SK-N-MC (cell line): ENCODE data around the gene PROP1.
"Not testable (repeated sequence)": the region's sequence is repeated elsewhere in the genome, so short reads cannot be mapped to it uniquely, and the experiment has no call there.

ENCODE experiments used
- DNase-seq: peaks from one replicate; pipeline ENCODE4 v3.0.0-alpha.2; 2011; ENCODE audit warnings: low read depth, low spot score
- H3K27ac ChIP-seq: fragments of 200-600 bp; sonication (generic); 2 replicates; pipeline ENCODE4 v1.5.1; 2016; ENCODE audit warnings: mixed run types
- H3K36me3 ChIP-seq: fragments of 200-600 bp; sonication (generic); 2 replicates; pipeline ENCODE4 v1.6.1; 2017; ENCODE audit warnings: antibody characterized with exemption, low read length, mixed read lengths; ENCODE audit not compliant: insufficient read depth
- H3K4me3 ChIP-seq: fragments of 200-600 bp; sonication (generic); 2 replicates; pipeline ENCODE4 v1.5.1; 2016
- H3K9ac ChIP-seq: fragments of 200-600 bp; sonication (generic); 2 replicates; pipeline ENCODE4 v1.8.0; 2017; ENCODE audit warnings: mixed run types, mixed read lengths; ENCODE audit not compliant: insufficient read length
- H3K9me3 ChIP-seq: fragments of 200-600 bp; sonication (generic); 2 replicates; pipeline ENCODE4 v1.6.1; 2017; ENCODE audit warnings: low read depth, mild to moderate bottlenecking, antibody characterized with exemption, low read length, moderate library complexity, mixed read lengths
- EZH2 ChIP-seq: fragments of 200-600 bp; sonication (generic); IDR thresholded peaks from one replicate; pipeline ENCODE4 v1.6.1; 2017; ENCODE audit warnings: antibody characterized with exemption
- FOXP2 ChIP-seq: optimal IDR thresholded peaks from 2 replicates; pipeline ENCODE3; 2011; ENCODE audit warnings: mild to moderate bottlenecking, moderate library complexity; ENCODE audit not compliant: insufficient read depth; ENCODE audit errors: extremely low read length, control extremely low read depth
- POLR2AphosphoS5 ChIP-seq: IDR thresholded peaks from 2 replicates; pipeline ENCODE4 v1.6.1; 2012; ENCODE audit warnings: mild to moderate bottlenecking, low read depth, low read length, borderline replicate concordance

Gene PROP1

GRCh38 chr5:177995691-177996595 is at the start of gene PROP1:
PROP1 (minus strand) TSS chr5:177996242; CDS start chr5:177995933, 309 bp downstream.
- DNase-seq, result no peak
- TF ChIP-seq POLR2AphosphoS5 (no peak), EZH2 (no peak), FOXP2 (no peak)
- Histone ChIP-seq H3K4me3 (no peak within 1 kb of the TSS), H3K27ac (no peak within 1 kb of the TSS), H3K9me3 (no peaks in the 10 kb centered on the region), H3K36me3 (no peaks in the 10 kb centered on the region), H3K9ac (no peak within 1 kb of the TSS)

- H3K9me3 ChIP-seq, DNase-seq, H3K9ac ChIP-seq, H3K36me3 ChIP-seq, H3K4me3 ChIP-seq, H3K27ac ChIP-seq: not testable (repeated sequence)
These were observed 23.5 kb upstream of the PROP1 start for GRCh38 chr5:178019379-178020030.

DNA sequence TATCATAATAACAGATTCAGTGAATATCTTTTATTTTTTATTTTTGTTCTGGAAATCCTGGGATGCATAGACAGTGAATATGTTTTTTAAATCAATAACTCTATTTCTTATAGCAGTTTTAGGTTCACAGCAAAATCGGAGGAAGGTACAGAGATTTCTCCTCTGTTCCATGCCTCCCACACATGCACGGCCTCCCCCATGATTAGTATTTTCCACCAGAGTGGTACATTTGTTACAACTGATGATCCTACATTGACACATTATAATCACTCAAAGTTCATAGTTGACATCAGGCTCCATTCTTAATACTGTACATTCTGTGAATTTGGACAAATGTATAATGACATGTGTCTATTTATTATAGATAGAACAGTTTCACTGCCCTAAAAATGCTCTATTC is 16.7 kb upstream of the PROP1 start:
- H3K4me3 ChIP-seq, H3K27ac ChIP-seq, H3K9ac ChIP-seq, H3K36me3 ChIP-seq, DNase-seq, H3K9me3 ChIP-seq: not testable (repeated sequence)

DNA sequence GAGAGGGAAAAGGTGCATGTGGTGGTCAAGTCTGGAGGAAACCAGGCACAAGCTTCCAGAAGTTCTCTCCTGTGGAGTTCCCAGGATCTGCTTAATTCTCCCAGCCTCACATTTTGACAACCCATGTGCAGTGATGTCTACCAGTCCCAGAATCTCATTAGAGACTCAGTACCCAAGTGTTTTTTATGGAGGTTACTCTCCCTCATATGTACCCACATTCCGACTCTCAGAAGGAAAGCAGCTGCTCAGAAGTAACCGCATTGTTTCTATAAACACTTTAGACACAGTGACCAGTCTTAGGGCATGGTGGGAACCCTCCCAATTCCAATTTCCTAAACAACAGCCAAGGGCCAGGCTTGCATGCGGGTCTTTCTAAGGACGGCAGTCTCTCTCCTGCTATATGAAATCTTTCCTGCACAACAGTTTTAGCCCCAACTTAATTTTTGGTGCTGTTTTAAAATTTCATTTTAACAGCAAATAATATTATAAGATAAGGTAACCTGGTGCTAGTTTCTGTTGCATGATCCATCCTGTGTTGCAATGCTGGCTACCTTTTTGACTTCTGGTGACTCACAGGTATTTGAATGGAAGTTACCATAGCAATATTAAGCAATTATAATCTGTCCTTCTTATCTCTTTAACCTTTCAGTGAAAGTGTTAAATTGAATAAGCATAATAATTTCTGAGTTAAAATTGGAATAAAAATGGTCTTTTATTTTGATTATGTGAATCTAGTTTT is 15.9 kb upstream of the PROP1 start:
- not testable (repeated sequence) for H3K36me3 ChIP-seq, H3K9me3 ChIP-seq, H3K4me3 ChIP-seq, H3K27ac ChIP-seq, DNase-seq, H3K9ac ChIP-seq

DNA sequence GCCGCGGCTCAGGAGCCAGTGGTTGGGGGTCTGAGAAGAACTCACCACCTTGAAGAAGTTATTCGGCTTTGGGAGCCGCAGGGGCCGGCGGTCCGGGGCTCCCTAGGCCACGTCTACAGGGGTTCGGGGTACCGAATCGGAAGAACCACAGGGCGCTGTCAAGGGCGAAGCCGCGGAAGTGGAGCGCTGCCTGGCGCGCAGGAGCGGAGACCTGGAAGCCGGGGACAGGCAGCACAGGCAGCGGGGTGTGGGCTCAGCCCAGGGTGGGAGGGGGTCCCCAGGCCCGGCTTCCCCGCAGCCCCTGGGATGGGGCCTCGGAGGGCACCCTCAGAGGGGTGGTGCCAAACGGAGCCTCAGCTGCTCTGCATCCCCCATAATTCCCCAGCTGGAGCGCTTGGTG is 11.2 kb upstream of the PROP1 start:
- not testable (repeated sequence) for DNase-seq, H3K4me3 ChIP-seq, H3K9ac ChIP-seq, H3K36me3 ChIP-seq, H3K27ac ChIP-seq, H3K9me3 ChIP-seq

DNA sequence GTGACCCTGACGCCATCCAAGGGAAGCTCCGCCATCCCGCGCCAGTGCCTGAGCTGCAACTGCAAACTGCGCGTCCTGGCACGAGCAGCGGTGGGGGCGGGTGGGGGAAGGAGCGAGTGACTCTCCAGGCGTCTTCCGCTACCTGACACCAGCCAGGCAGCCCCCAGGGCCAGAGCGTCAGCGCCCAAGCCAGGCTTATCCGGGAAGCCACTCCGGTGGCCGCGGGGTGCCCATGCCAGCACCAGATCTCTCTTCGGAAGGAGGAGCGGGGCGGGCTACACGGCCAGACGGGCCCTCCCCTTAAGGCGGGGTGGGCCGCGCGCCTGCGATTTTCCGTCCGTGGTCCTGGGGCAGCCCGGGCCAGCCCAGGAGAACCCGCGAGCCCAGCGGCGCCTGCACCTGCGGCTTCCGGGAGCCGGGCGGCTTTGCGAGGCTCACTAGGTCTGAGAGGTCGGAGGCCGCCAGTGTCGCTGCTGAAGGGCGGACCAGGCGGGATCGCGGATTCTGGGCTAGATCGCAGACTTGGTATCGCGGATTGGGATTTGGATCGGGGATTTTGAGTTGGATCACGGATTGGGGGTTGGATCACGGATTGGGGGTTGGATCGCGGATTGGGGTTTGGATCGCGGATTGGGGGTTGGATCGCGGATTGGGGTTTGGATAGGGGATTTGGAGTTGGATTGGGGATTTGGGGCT is 10.6 kb upstream of the PROP1 start:
- not testable (repeated sequence) for H3K36me3 ChIP-seq, H3K4me3 ChIP-seq, DNase-seq

GRCh38 chr5:178006181-178006535 is 10.1 kb upstream of the PROP1 start:
- H3K36me3 ChIP-seq, H3K4me3 ChIP-seq, H3K9me3 ChIP-seq, H3K27ac ChIP-seq, DNase-seq, H3K9ac ChIP-seq: not testable (repeated sequence)

More for the DNA sequence above, 10.6 kb upstream of the PROP1 start:
- not testable (repeated sequence) for H3K27ac ChIP-seq, H3K9ac ChIP-seq, H3K9me3 ChIP-seq

- Histone ChIP-seq H3K4me3 (no peak overlapping the region), H3K36me3 (no peaks in the 10 kb centered on the region), H3K27ac (no peak overlapping the region), H3K9ac (no peak overlapping the region), H3K9me3 (no peaks in the 10 kb centered on the region)
- no peak for DNase-seq
- TF ChIP-seq POLR2AphosphoS5, result no peak
- TF ChIP-seq EZH2, result no peak
- TF ChIP-seq FOXP2, result no peak
These were observed 1.8 kb upstream of the PROP1 start for GRCh38 chr5:177997846-177998245.

DNA sequence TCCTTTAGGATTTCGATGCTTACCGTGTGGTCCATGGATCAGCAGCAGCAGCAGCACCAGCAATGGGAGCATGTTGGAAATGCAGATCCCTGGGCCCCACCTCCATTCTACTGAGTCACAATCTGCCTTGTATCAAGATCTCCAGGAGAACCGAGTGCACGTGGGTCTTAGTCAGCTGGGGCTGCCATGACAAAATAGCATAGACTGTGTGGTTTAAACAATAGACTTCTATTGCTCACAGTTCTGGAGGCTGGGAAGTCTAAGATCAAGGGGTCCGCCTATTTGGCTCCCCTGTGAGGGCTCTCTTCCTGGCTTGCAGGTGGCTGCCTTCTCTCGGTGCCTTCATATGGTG is 1.3 kb upstream of the PROP1 start:
- DNase-seq, result no peak
- Histone ChIP-seq H3K9me3 (no peaks in the 10 kb centered on the region), H3K27ac (no peak overlapping the region), H3K36me3 (no peaks in the 10 kb centered on the region), H3K4me3 (no peak overlapping the region), H3K9ac (no peak overlapping the region)
- TF ChIP-seq FOXP2 (no peak), EZH2 (no peak), POLR2AphosphoS5 (no peak)
